Mesendoderm (in vitro differentiated cells): ENCODE data around the gene REEP6.

Experiments used
- DNase-seq: peaks from one replicate; pipeline ENCODE4 v3.0.0; 2013
- H2AK5ac ChIP-seq: 2 replicates; pipeline ENCODE4 v1.6.1; 2013; ENCODE audit warnings: low read length, inconsistent platforms
- H2BK120ac ChIP-seq: 2 replicates; pipeline ENCODE4 v1.6.1; 2013; ENCODE audit warnings: low read depth, mild to moderate bottlenecking, low read length, moderate library complexity, mixed read lengths
- H2BK15ac ChIP-seq: replicated peaks from 2 replicates; pipeline ENCODE4 v1.6.1; 2013; ENCODE audit warnings: low read depth, mild to moderate bottlenecking, moderate library complexity
- H2BK5ac ChIP-seq: 2 replicates; pipeline ENCODE4 v1.6.1; 2013; ENCODE audit warnings: low read length, inconsistent platforms
- H3K18ac ChIP-seq: 2 replicates; pipeline ENCODE4 v1.6.1; 2013; ENCODE audit warnings: mild to moderate bottlenecking, low read length, mixed read lengths
- H3K23ac ChIP-seq: one replicate; pipeline ENCODE4 v1.6.1; 2013; ENCODE audit warnings: low read length
- H3K27ac ChIP-seq: 2 replicates; pipeline ENCODE4 v1.5.1; 2013; ENCODE audit warnings: low read depth, mild to moderate bottlenecking, inconsistent platforms, low read length, moderate library complexity
- H3K27me3 ChIP-seq: 2 replicates; pipeline ENCODE4 v1.6.1; 2013; ENCODE audit warnings: low read length, control low read depth, mild to moderate bottlenecking, inconsistent platforms; ENCODE audit not compliant: insufficient read depth, poor library complexity
- H3K36me3 ChIP-seq: 2 replicates; pipeline ENCODE4 v1.6.1; 2013; ENCODE audit warnings: low read length, inconsistent platforms; ENCODE audit not compliant: control insufficient read depth, insufficient read depth
- H3K4ac ChIP-seq: one replicate; pipeline ENCODE4 v1.6.1; 2013; ENCODE audit warnings: low read depth, mild to moderate bottlenecking, low read length, moderate library complexity
- H3K4me1 ChIP-seq: 2 replicates; pipeline ENCODE4 v1.6.1; 2013; ENCODE audit warnings: low read depth, low read length, inconsistent platforms; ENCODE audit not compliant: control insufficient read depth
- H3K4me2 ChIP-seq: 2 replicates; pipeline ENCODE4 v1.6.1; 2013; ENCODE audit warnings: low read length
- H3K4me3 ChIP-seq: 2 replicates; pipeline ENCODE4 v1.5.1; 2013; ENCODE audit warnings: mild to moderate bottlenecking, low read length
- H3K56ac ChIP-seq: one replicate; pipeline ENCODE4 v1.6.1; 2013; ENCODE audit warnings: low read length
- H3K79me1 ChIP-seq: 2 replicates; pipeline ENCODE4 v1.6.1; 2013; ENCODE audit warnings: low read length, inconsistent platforms
- H3K79me2 ChIP-seq: 2 replicates; pipeline ENCODE4 v1.6.1; 2013; ENCODE audit warnings: mild to moderate bottlenecking, low read length; ENCODE audit not compliant: control insufficient read depth, insufficient read depth
- H3K9ac ChIP-seq: 2 replicates; pipeline ENCODE4 v1.6.1; 2013; ENCODE audit warnings: low read length, inconsistent platforms
- H4K5ac ChIP-seq: one replicate; pipeline ENCODE4 v1.6.1; 2013; ENCODE audit warnings: low read length
- H4K8ac ChIP-seq: one replicate; pipeline ENCODE4 v1.6.1; 2013; ENCODE audit warnings: low read depth, mild to moderate bottlenecking, control low read depth, low read length, moderate library complexity
- WGBS: extraction: QIAGEN DNeasy Blood & Tissue Kit; methylation state at CpG from one replicate; pipeline ENCODE4 v1.1.7; 2013; ENCODE audit warnings: low lambda C conversion rate, missing lambda C conversion rate; ENCODE audit not compliant: insufficient coverage; ENCODE audit errors: extremely low coverage; 5-methylcytosine and 5-hydroxymethylcytosine counted together

REEP6 gene

DNA sequence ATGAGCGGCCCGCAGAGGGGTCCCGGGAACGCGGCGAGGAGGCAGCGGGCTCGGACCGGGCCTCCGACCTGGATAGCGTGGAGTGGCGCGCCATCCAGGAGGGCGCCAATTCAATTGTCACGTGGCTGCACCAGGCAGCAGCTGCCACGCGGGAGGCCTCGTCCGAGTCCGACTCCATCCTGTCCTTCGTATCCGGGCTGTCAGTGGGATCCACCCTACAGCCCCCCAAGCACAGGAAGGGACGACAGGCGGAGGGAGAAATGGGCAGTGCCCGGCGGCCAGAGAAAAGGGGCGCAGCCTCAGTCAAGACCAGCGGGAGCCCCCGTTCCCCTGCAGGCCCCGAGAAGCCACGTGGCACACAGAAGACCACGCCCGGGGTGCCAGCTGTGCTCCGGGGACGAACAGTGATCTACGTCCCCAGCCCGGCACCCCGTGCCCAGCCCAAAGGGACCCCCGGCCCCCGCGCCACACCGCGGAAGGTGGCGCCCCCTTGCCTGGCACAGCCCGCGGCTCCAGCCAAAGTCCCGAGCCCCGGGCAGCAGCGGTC is 22.6 kb upstream of the REEP6 start:
- H3K4ac ChIP-seq: no peak overlapping the region
- no peak overlapping the region for H3K18ac ChIP-seq
- no peak overlapping the region for H3K56ac ChIP-seq
- H3K4me1 ChIP-seq: peaks cover 3% of the 10 kb centered on the region
- no peak overlapping the region for H3K9ac ChIP-seq
- H2BK120ac ChIP-seq: no peak overlapping the region
- H3K27ac ChIP-seq: no peak overlapping the region
- no peak overlapping the region for H4K5ac ChIP-seq
- H2BK5ac ChIP-seq: no peak overlapping the region
- no peak overlapping the region for H2AK5ac ChIP-seq
- no peaks in the 10 kb centered on the region for H3K79me1 ChIP-seq
- H3K23ac ChIP-seq: no peak overlapping the region
- no peak overlapping the region for H2BK15ac ChIP-seq
- no peak overlapping the region for H3K4me2 ChIP-seq
- no CpG with 5 or more reads among the region's 49 CpGs for WGBS
- DNase-seq: no peak
- H3K4me3 ChIP-seq: no peak overlapping the region
- no peaks in the 10 kb centered on the region for H3K79me2 ChIP-seq
- H3K36me3 ChIP-seq: no peaks in the 10 kb centered on the region
- no peak overlapping the region for H4K8ac ChIP-seq
- H3K27me3 ChIP-seq: peaks cover 42% of the 10 kb centered on the region

DNA sequence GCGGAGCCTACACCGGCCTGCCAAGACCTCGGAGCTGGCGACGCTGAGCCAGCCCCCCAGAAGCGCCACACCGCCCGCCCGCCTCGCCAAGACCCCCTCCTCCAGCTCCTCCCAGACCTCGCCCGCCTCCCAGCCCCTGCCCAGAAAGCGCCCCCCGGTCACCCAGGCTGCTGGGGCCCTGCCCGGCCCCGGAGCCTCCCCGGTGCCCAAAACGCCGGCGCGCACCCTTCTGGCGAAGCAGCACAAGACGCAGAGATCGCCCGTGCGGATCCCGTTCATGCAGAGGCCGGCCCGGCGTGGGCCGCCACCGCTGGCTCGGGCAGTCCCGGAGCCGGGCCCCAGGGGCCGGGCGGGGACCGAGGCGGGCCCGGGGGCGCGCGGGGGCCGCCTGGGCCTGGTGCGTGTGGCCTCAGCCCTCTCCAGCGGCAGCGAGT is 22.1 kb upstream of the REEP6 start:
- no peak overlapping the region for H3K23ac ChIP-seq
- no peak overlapping the region for H3K56ac ChIP-seq
- H3K27me3 ChIP-seq: peaks cover 42% of the 10 kb centered on the region
- no peak for DNase-seq
- no CpG with 5 or more reads among the region's 47 CpGs for WGBS
- no peak overlapping the region for H3K27ac ChIP-seq
- no peaks in the 10 kb centered on the region for H3K79me2 ChIP-seq
- no peak overlapping the region for H4K5ac ChIP-seq
- no peak overlapping the region for H3K4me3 ChIP-seq
- no peak overlapping the region for H4K8ac ChIP-seq
- H3K18ac ChIP-seq: no peak overlapping the region
- H2BK120ac ChIP-seq: no peak overlapping the region
- no peak overlapping the region for H3K4me2 ChIP-seq
- no peaks in the 10 kb centered on the region for H3K79me1 ChIP-seq
- no peak overlapping the region for H2BK5ac ChIP-seq
- no peaks in the 10 kb centered on the region for H3K36me3 ChIP-seq
- H3K4ac ChIP-seq: no peak overlapping the region
- no peak overlapping the region for H2BK15ac ChIP-seq
- H2AK5ac ChIP-seq: no peak overlapping the region
- H3K9ac ChIP-seq: no peak overlapping the region
- H3K4me1 ChIP-seq: peaks cover 3% of the 10 kb centered on the region

DNA sequence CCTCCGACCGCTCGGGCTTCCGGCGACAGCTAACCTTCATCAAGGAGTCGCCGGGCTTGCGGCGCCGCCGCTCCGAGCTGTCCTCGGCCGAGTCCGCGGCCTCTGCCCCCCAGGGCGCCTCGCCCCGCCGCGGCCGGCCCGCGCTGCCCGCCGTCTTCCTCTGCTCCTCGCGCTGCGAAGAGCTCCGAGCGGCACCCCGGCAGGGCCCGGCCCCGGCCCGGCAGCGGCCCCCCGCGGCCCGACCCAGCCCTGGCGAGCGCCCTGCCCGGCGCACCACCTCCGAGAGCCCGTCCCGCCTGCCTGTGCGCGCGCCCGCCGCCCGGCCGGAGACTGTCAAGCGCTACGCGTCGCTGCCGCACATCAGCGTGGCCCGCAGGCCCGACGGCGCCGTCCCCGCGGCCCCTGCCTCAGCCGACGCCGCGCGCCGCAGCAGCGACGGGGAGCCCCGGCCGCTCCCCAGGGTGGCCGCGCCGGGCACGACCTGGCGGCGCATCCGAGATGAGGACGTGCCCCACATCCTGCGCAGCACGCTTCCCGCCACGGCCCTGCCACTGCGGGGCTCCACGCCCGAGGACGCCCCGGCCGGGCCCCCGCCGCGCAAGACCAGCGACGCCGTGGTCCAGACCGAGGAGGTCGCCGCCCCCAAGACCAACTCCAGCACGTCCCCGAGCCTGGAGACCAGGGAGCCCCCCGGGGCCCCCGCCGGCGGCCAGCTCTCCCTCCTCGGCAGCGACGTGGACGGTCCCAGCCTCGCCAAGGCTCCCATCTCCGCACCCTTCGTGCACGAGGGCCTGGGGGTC is 21.5 kb upstream of the REEP6 start:
- H4K5ac ChIP-seq: no peak overlapping the region
- no peak overlapping the region for H2BK15ac ChIP-seq
- H3K4ac ChIP-seq: no peak overlapping the region
- H2BK120ac ChIP-seq: no peak overlapping the region
- no peaks in the 10 kb centered on the region for H3K79me1 ChIP-seq
- no peak overlapping the region for H4K8ac ChIP-seq
- peaks cover 3% of the 10 kb centered on the region for H3K4me1 ChIP-seq
- H3K18ac ChIP-seq: no peak overlapping the region
- H3K23ac ChIP-seq: no peak overlapping the region
- no peaks in the 10 kb centered on the region for H3K36me3 ChIP-seq
- no peaks in the 10 kb centered on the region for H3K79me2 ChIP-seq
- no peak overlapping the region for H3K4me2 ChIP-seq
- no peak overlapping the region for H2AK5ac ChIP-seq
- DNase-seq: no peak
- WGBS: no CpG with 5 or more reads among the region's 117 CpGs
- no peak overlapping the region for H3K27ac ChIP-seq
- H3K9ac ChIP-seq: no peak overlapping the region
- no peak overlapping the region for H3K4me3 ChIP-seq
- no peak overlapping the region for H2BK5ac ChIP-seq
- H3K27me3 ChIP-seq: peaks cover 42% of the 10 kb centered on the region
- no peak overlapping the region for H3K56ac ChIP-seq

DNA sequence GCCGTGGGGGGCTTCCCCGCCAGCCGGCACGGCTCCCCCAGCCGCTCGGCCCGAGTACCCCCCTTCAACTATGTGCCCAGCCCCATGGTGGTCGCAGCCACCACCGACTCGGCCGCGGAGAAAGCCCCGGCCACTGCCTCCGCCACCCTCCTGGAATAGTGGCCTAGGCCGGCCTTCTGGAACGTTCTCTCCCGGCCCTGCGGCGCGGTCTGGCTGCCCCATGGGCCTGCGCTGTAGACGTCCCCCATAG is 21.0 kb upstream of the REEP6 start:
- Histone ChIP-seq H3K36me3 (no peaks in the 10 kb centered on the region), H3K4ac (no peak overlapping the region), H4K5ac (no peak overlapping the region), H3K79me2 (no peaks in the 10 kb centered on the region), H2BK120ac (no peak overlapping the region), H3K4me1 (peaks cover 3% of the 10 kb centered on the region), H3K23ac (no peak overlapping the region), H3K56ac (peak overlapping the region; percentile 49), H3K27me3 (peaks cover 42% of the 10 kb centered on the region), H3K4me2 (no peak overlapping the region), H3K27ac (no peak overlapping the region), H2BK5ac (no peak overlapping the region), H3K4me3 (no peak overlapping the region), H3K18ac (no peak overlapping the region), H2AK5ac (no peak overlapping the region), H2BK15ac (no peak overlapping the region), H3K79me1 (no peaks in the 10 kb centered on the region), H4K8ac (no peak overlapping the region), H3K9ac (peak overlapping the region; percentile 27)
- WGBS: no CpG with 5 or more reads among the region's 22 CpGs
- no peak for DNase-seq

DNA sequence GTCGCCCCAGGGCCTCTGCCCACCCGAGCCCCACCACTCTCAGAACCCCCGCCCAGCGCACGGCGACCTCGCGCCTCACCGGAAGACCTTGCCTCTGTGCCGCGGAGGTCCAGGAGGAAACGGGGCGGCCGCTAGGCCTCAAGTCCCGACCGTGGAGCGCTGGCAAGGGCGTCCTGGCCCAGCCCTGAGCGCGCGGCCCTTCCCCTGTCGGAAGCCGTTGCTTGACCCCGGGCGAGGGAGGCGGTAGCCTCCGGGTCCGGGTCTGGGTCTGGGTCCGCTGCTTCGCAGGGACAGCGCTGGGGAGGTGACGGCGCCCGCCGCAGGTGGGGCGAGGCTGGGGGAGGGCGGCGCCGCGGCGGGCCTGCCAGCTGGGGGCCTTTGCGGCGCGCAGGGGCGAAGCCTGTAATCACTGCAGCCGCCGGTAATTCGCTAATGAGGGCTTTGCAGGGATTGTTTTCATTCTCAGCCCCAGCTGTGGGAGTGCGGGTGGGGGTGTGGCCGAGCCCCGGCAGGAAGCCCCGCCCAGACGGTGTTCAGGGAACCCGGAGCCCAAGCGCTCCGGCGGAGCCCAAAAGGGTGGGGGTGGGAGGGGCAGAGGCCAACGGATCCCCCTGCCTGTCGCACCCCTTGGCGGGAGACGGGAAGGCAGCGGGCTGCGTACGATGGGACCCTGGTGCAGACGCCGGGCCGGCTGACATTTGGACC is 20.5 kb upstream of the REEP6 start:
- H2BK5ac ChIP-seq: no peak overlapping the region
- H4K8ac ChIP-seq: no peak overlapping the region
- no peaks in the 10 kb centered on the region for H3K79me1 ChIP-seq
- peak overlapping the region; percentile 48 for H3K4me2 ChIP-seq
- peak overlapping the region; percentile 27 for H3K9ac ChIP-seq
- H2BK15ac ChIP-seq: no peak overlapping the region
- H3K4me1 ChIP-seq: peaks cover 3% of the 10 kb centered on the region
- WGBS: no CpG with 5 or more reads among the region's 67 CpGs
- no peak overlapping the region for H2AK5ac ChIP-seq
- H3K4ac ChIP-seq: no peak overlapping the region
- H3K18ac ChIP-seq: no peak overlapping the region
- H3K56ac ChIP-seq: peak overlapping the region; percentile 49
- H3K4me3 ChIP-seq: no peak overlapping the region
- H3K27ac ChIP-seq: no peak overlapping the region
- peak; percentile 71 for DNase-seq
- no peak overlapping the region for H3K23ac ChIP-seq
- H2BK120ac ChIP-seq: no peak overlapping the region
- H4K5ac ChIP-seq: no peak overlapping the region
- H3K27me3 ChIP-seq: peaks cover 42% of the 10 kb centered on the region
- H3K79me2 ChIP-seq: no peaks in the 10 kb centered on the region
- no peaks in the 10 kb centered on the region for H3K36me3 ChIP-seq
